ENCODE data around the gene LRMDA.

DNA sequence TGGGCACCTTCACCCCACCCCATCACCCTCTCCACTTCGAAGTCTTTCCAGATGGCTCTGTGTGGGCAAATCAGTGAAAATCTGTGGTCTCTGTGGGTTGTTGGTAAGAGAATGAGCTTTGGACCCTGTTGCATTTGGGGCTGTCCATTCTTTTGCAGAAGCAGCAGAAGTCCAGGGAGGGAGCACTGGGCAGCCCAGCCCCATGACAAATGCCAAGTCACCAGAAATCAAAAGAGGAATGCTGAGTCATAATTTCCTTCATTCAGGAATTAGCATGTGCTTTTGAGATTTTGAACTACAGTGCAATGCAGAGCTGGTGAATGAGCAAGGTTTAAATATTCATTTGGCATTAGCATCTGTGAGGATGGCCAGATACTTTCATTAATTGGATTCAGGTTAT is 556.2 kb downstream of the LRMDA start:
- TF ChIP-seq, protein P1, sequence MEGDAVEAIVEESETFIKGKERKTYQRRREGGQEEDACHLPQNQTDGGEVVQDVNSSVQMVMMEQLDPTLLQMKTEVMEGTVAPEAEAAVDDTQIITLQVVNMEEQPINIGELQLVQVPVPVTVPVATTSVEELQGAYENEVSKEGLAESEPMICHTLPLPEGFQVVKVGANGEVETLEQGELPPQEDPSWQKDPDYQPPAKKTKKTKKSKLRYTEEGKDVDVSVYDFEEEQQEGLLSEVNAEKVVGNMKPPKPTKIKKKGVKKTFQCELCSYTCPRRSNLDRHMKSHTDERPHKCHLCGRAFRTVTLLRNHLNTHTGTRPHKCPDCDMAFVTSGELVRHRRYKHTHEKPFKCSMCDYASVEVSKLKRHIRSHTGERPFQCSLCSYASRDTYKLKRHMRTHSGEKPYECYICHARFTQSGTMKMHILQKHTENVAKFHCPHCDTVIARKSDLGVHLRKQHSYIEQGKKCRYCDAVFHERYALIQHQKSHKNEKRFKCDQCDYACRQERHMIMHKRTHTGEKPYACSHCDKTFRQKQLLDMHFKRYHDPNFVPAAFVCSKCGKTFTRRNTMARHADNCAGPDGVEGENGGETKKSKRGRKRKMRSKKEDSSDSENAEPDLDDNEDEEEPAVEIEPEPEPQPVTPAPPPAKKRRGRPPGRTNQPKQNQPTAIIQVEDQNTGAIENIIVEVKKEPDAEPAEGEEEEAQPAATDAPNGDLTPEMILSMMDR (IDR thresholded peaks at IDR 0.05; ENCODE audit: insufficient read depth, low read length, poor library complexity, severe bottlenecking) = no peak
- no peak for TF ChIP-seq EZH2phosphoT487 (conservative IDR thresholded peaks at IDR 0.05; ENCODE audit: low read length)

All from SU-DHL-6 (cell line).